HepG2 (cell line): ENCODE data around the gene CEP164.

Source experiments
- CTCF ChIP-seq: sonication (generic); formaldehyde crosslinking; IDR thresholded peaks from 2 replicates; pipeline ENCODE4 v1.5.0; 2020; ENCODE audit warnings: mild to moderate bottlenecking, missing genetic modification reagents, moderate library complexity
- PTBP1 ChIP-seq: fragments of 200-400 bp; formaldehyde crosslinking; IDR thresholded peaks from 2 replicates; pipeline ENCODE4 v1.6.1; 2018; ENCODE audit warnings: low read length, low read depth; ENCODE audit not compliant: poor library complexity, severe bottlenecking

- TF ChIP-seq PTBP1 (no peak), CTCF (CRISPR knock-in tag) (peak; percentile 82)
Measured at GRCh38 chr11:117410861-117411710, 83.4 kb downstream of the CEP164 start.
